Measurements from ENCODE around the gene MRC2.

DNA sequence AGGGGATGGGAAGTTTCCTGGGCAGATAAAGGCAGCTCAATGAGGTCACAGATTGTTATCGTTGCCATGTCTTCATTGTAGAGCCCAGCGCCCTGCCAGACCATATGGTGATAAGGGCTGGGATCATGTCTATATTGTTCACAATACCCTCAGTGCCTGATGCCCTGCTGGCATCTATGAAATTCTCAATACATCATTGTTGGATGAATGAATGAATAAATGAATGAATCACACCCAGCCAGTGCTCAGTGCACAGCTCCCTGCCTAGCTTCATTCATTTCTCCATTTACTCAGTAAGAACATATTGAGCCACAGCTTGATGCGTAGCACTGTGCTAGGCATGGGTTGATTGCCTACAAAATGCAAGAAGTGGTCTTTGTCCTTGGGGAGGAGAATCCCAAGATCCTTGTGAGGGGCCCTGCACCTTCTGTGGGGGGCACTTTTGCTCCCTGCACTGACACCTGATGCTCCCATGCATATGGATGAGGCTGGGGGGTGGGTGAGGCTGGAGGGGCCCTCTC lies 29.7 kb downstream of the MRC2 start:
- TF ChIP-seq BHLHE40 (IDR thresholded peaks at IDR 0.05; ENCODE audit: borderline replicate concordance), result no peak
- no peak for TF ChIP-seq LEF1 (IDR thresholded peaks at IDR 0.05; ENCODE audit: borderline replicate concordance)
- TF ChIP-seq ZNF384 (IDR thresholded peaks at IDR 0.05), result no peak
- no peak for TF ChIP-seq SP1 (IDR thresholded peaks at IDR 0.05)
- TF ChIP-seq SUZ12 (IDR thresholded peaks at IDR 0.05), result no peak
- no peak for TF ChIP-seq NFRKB (IDR thresholded peaks at IDR 0.05)

Measured in HEK293T (cell line).